H9 (cell line): ENCODE results near the gene DECR2. TPM values are rescaled to one million over a fixed set of nuclear protein-coding genes. Genes with fewer than 3 reads are reported as not detected.
A peak's percentile ranks its signal among the peaks of the same experiment; 100 is the strongest.

Source experiments
- DNase-seq: peaks from one replicate; pipeline ENCODE4 v3.0.0-alpha.2; 2017
- H2AFZ ChIP-seq: one replicate; pipeline ENCODE4 v1.6.1; 2013; ENCODE audit warnings: mild to moderate bottlenecking, low read length, control low read depth, moderate library complexity
- H2AK5ac ChIP-seq: 2 replicates; pipeline ENCODE4 v1.6.1; 2013; ENCODE audit warnings: low read length, control low read depth, mixed read lengths; ENCODE audit not compliant: insufficient read length
- H2BK120ac ChIP-seq: one replicate; pipeline ENCODE4 v1.6.1; 2013; ENCODE audit warnings: low read depth, mild to moderate bottlenecking, low read length, control low read depth, inconsistent platforms; ENCODE audit not compliant: poor library complexity, severe bottlenecking
- H2BK12ac ChIP-seq: 2 replicates; pipeline ENCODE4 v1.6.1; 2013; ENCODE audit warnings: low read length, control low read depth, mixed read lengths, low read depth; ENCODE audit not compliant: insufficient read length
- H2BK15ac ChIP-seq: 2 replicates; pipeline ENCODE4 v1.6.1; 2013; ENCODE audit warnings: low read depth, low read length, control low read depth
- H2BK20ac ChIP-seq: one replicate; pipeline ENCODE4 v1.6.1; 2013; ENCODE audit warnings: low read depth, mild to moderate bottlenecking, low read length, control low read depth, inconsistent platforms; ENCODE audit not compliant: poor library complexity, severe bottlenecking
- H2BK5ac ChIP-seq: 2 replicates; pipeline ENCODE4 v1.6.1; 2013; ENCODE audit warnings: low read length, control low read depth, mixed read lengths; ENCODE audit not compliant: insufficient read length
- H3K14ac ChIP-seq: 2 replicates; pipeline ENCODE4 v1.6.1; 2013; ENCODE audit warnings: low read length, control low read depth; ENCODE audit not compliant: insufficient read depth
- H3K18ac ChIP-seq: 2 replicates; pipeline ENCODE4 v1.6.1; 2013; ENCODE audit warnings: low read depth, mild to moderate bottlenecking, mixed read lengths, low read length, control low read depth; ENCODE audit not compliant: insufficient read length
- H3K23ac ChIP-seq: 2 replicates; pipeline ENCODE4 v1.6.1; 2013; ENCODE audit warnings: low read length, control low read depth, mixed read lengths, low read depth; ENCODE audit not compliant: insufficient read length
- H3K23me2 ChIP-seq: 2 replicates; pipeline ENCODE4 v1.6.1; 2013; ENCODE audit warnings: low read depth, mild to moderate bottlenecking, mixed read lengths, low read length, control low read depth; ENCODE audit not compliant: insufficient read length, poor library complexity, severe bottlenecking
- H3K27ac ChIP-seq: 2 replicates; pipeline ENCODE4 v1.5.1; 2013; ENCODE audit warnings: low read length, control low read depth, mixed read lengths, low read depth; ENCODE audit not compliant: insufficient read length
- H3K27me3 ChIP-seq: 2 replicates; pipeline ENCODE4 v1.6.1; 2013; ENCODE audit warnings: low read length, control low read depth, inconsistent platforms; ENCODE audit not compliant: insufficient read depth
- H3K4ac ChIP-seq: 2 replicates; pipeline ENCODE4 v1.6.1; 2013; ENCODE audit warnings: low read depth, mild to moderate bottlenecking, control low read depth, inconsistent platforms, low read length, moderate library complexity
- H3K4me1 ChIP-seq: 2 replicates; pipeline ENCODE4 v1.6.1; 2013; ENCODE audit warnings: low read length, control low read depth, inconsistent platforms; ENCODE audit not compliant: insufficient read depth
- H3K4me2 ChIP-seq: 2 replicates; pipeline ENCODE4 v1.6.1; 2013; ENCODE audit warnings: low read length, control low read depth, mixed read lengths; ENCODE audit not compliant: insufficient read length, insufficient read depth
- H3K56ac ChIP-seq: 2 replicates; pipeline ENCODE4 v1.6.1; 2013; ENCODE audit warnings: low read depth, mild to moderate bottlenecking, mixed read lengths, low read length, control low read depth; ENCODE audit not compliant: insufficient read length
- H3K79me1 ChIP-seq: 2 replicates; pipeline ENCODE4 v1.6.1; 2013; ENCODE audit warnings: low read depth, mild to moderate bottlenecking, moderate library complexity, low read length, control low read depth, inconsistent platforms; ENCODE audit not compliant: insufficient read depth, poor library complexity, severe bottlenecking
- H3K79me2 ChIP-seq: 2 replicates; pipeline ENCODE4 v1.6.1; 2013; ENCODE audit warnings: low read length, control low read depth, inconsistent platforms; ENCODE audit not compliant: insufficient read depth
- H3K9ac ChIP-seq: 2 replicates; pipeline ENCODE4 v1.6.1; 2013; ENCODE audit warnings: low read length, control low read depth, mixed read lengths; ENCODE audit not compliant: insufficient read length; ENCODE audit errors: extremely low read depth
- H3K9me3 ChIP-seq: one replicate; pipeline ENCODE4 v1.6.1; 2013; ENCODE audit warnings: low read depth, low read length, inconsistent platforms; ENCODE audit not compliant: control insufficient read depth
- H3T11ph ChIP-seq: one replicate; pipeline ENCODE4 v1.6.1; 2013; ENCODE audit warnings: mild to moderate bottlenecking, low read length, control low read depth, inconsistent platforms
- H4K20me1 ChIP-seq: one replicate; pipeline ENCODE4 v1.6.1; 2013; ENCODE audit not compliant: control insufficient read depth, insufficient read length, insufficient read depth
- H4K5ac ChIP-seq: 2 replicates; pipeline ENCODE4 v1.6.1; 2013; ENCODE audit warnings: low read depth, mild to moderate bottlenecking, mixed read lengths, low read length, control low read depth; ENCODE audit not compliant: insufficient read length
- H4K8ac ChIP-seq: replicated peaks from 2 replicates; pipeline ENCODE4 v1.6.1; 2013; ENCODE audit warnings: low read length, control low read depth, mixed read lengths, low read depth; ENCODE audit not compliant: insufficient read length
- H4K91ac ChIP-seq: 2 replicates; pipeline ENCODE4 v1.6.1; 2013; ENCODE audit warnings: low read depth, mild to moderate bottlenecking, moderate library complexity, mixed read lengths, low read length, control low read depth; ENCODE audit not compliant: insufficient read length
- H3K27ac Mint-ChIP-seq, 3 experiments: 2 replicates in 2 of 3; 3 replicates in 1 of 3; pipeline ENCODE4 v1.8.0; 2020 to 2021; ENCODE audit warnings: mixed read lengths in 3 of 3, mild to moderate bottlenecking in 1 of 3, moderate library complexity in 1 of 3
- H3K27me3 Mint-ChIP-seq: 2 replicates; pipeline ENCODE4 v1.8.0; 2021; ENCODE audit warnings: low read depth, mild to moderate bottlenecking, moderate library complexity, mixed read lengths
- H3K36me3 Mint-ChIP-seq, 3 experiments: 2 replicates in 2 of 3; 3 replicates in 1 of 3; pipeline ENCODE4 v1.8.0; 2020 to 2021; ENCODE audit warnings: low read depth in 3 of 3, mixed read lengths in 3 of 3; ENCODE audit not compliant: insufficient read depth in 1 of 3
- H3K4me1 Mint-ChIP-seq, 2 experiments: 2 replicates each; pipeline ENCODE4 v1.8.0; 2020; ENCODE audit warnings: mixed read lengths in 2 of 2
- H3K4me3 Mint-ChIP-seq, 2 experiments: 2 replicates in 1 of 2; 3 replicates in 1 of 2; pipeline ENCODE4 v1.8.0; 2020 to 2021; ENCODE audit warnings: mild to moderate bottlenecking in 2 of 2, mixed read lengths in 2 of 2, moderate library complexity in 1 of 2
- H3K9me3 Mint-ChIP-seq, 2 experiments: 2 replicates in 1 of 2; 3 replicates in 1 of 2; pipeline ENCODE4 v1.8.0; 2020; ENCODE audit warnings: mild to moderate bottlenecking in 2 of 2, mixed read lengths in 2 of 2, moderate library complexity in 1 of 2
- WGBS: extraction: QIAGEN DNeasy Blood & Tissue Kit; methylation state at CpG from one replicate; pipeline ENCODE4 v1.1.7; 2013; ENCODE audit warnings: missing lambda C conversion rate, low lambda C conversion rate, mixed read lengths; ENCODE audit not compliant: insufficient read length; ENCODE audit errors: extremely low coverage; 5-methylcytosine and 5-hydroxymethylcytosine counted together
- total RNA-seq: library from RNA; stranded (reverse); gene quantifications from 2 replicates; pipeline ENCODE4 v1.2.1, GENCODE V29; 2021
- TF ChIP-seq, protein P1 (sequence below): fragments of 200-600 bp; sonication (generic); conservative IDR thresholded peaks from 3 replicates; pipeline ENCODE4 v1.8.0; 2021; ENCODE audit warnings: antibody characterized with exemption, mild to moderate bottlenecking

Gene DECR2
- total RNA-seq, 1 experiment from 2014 or later = 39.3 TPM

DNA sequence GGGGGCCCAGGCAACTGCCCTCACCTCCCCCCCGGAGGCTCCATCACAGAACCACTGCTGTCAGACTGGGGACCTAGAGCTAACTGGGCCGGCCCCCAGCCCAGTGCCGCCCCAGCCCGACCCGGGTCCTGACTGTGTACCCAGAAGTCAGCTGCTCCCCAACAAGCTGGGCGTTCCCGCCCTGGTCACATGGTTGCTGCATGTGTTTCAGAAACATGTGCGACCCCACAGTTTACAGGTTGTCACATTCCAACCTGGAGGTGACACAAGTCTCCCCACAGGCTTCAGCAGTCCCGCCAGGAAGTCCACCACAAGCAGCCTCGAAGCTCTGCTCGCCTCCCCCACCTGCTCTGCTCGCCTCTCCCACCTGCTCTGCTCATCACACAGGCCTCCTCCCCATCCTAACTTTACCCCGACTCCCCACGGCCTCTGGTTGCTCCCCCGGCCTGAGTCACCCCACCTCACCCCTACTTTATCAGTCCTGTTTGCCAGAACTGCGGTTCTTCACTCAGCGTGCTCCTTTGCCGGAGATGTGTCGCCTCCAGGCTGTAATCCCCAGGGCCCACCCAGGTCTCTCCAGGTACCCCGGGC is 32.3 kb upstream of the DECR2 start:
- Histone ChIP-seq H2BK120ac (no peak overlapping the region), H3K79me2 (no peaks in the 10 kb centered on the region), H3K4me1 (no peaks in the 10 kb centered on the region), H3K4ac (no peak overlapping the region), H3K18ac (no peak overlapping the region), H2BK5ac (no peak overlapping the region), H4K5ac (no peak overlapping the region), H3T11ph (no peak overlapping the region), H2BK12ac (no peak overlapping the region), H4K8ac (no peak overlapping the region), H4K91ac (no peak overlapping the region), H3K27me3 (no peaks in the 10 kb centered on the region), H3K56ac (no peak overlapping the region), H3K14ac (no peak overlapping the region; the same call in 1 of the 2 replicates), H3K23me2 (no peaks in the 10 kb centered on the region), H3K9ac (no peak overlapping the region), H3K9me3 (no peaks in the 10 kb centered on the region), H3K23ac (no peak overlapping the region), H4K20me1 (no peaks in the 10 kb centered on the region), H3K4me2 (peak overlapping the region; percentile 20), H2AFZ (no peak overlapping the region), H3K27ac (no peak overlapping the region), H2AK5ac (no peak overlapping the region), H2BK15ac (no peak overlapping the region), H2BK20ac (no peak overlapping the region), H3K79me1 (no peaks in the 10 kb centered on the region)
- Mint-ChIP-seq H3K36me3 (peaks cover 7 to 54% (median 44%) of the 10 kb centered on the region in 3 experiments), H3K27ac (peak overlapping the region in 2 of 3 experiments; percentile 52 to 64; a peak in 2 of 7 replicates), H3K9me3 (no peaks in the 10 kb centered on the region), H3K4me3 (peak overlapping the region; percentile 60 to 74), H3K4me1 (peaks cover 9 to 13% of the 10 kb centered on the region in 2 experiments), H3K27me3 (no peaks in the 10 kb centered on the region; the same call in 1 of the 2 replicates)
- no CpG with 5 or more reads among the region's 20 CpGs for WGBS
- TF ChIP-seq, protein P1, sequence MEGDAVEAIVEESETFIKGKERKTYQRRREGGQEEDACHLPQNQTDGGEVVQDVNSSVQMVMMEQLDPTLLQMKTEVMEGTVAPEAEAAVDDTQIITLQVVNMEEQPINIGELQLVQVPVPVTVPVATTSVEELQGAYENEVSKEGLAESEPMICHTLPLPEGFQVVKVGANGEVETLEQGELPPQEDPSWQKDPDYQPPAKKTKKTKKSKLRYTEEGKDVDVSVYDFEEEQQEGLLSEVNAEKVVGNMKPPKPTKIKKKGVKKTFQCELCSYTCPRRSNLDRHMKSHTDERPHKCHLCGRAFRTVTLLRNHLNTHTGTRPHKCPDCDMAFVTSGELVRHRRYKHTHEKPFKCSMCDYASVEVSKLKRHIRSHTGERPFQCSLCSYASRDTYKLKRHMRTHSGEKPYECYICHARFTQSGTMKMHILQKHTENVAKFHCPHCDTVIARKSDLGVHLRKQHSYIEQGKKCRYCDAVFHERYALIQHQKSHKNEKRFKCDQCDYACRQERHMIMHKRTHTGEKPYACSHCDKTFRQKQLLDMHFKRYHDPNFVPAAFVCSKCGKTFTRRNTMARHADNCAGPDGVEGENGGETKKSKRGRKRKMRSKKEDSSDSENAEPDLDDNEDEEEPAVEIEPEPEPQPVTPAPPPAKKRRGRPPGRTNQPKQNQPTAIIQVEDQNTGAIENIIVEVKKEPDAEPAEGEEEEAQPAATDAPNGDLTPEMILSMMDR = no peak
- DNase-seq = no peak
